Small intestine (tissue), 7 donors: ENCODE results near the gene GRAMD1A. TPM values are rescaled to one million over a fixed set of nuclear protein-coding genes. Genes with fewer than 3 reads are reported as not detected.
"Not testable (repeated sequence)": the region's sequence is repeated elsewhere in the genome, so short reads cannot be mapped to it uniquely, and the experiment has no call there.

Experiments used
- DNase-seq, 2 donors: peaks; one replicate each; pipeline versions ENCODE4 v3.0.0 to v3.0.0-alpha.2; 2013
- FAIRE-seq: peaks from 2 replicates; lab custom pipeline; 2012; peaks lifted over from hg19 to GRCh38; lab: Jason Lieb, UNC
- H3K27ac ChIP-seq, 3 donors: one replicate each; pipeline ENCODE4 v1.5.1; 2013; ENCODE audit warnings: low read length in 2 of 3, mild to moderate bottlenecking in 2 of 3, control low read depth in 1 of 3, inconsistent platforms in 1 of 3, low read depth in 1 of 3, moderate library complexity in 1 of 3
- H3K27me3 ChIP-seq, 3 donors: one replicate each; pipeline ENCODE4 v1.6.1; 2013; ENCODE audit warnings: low read length in 3 of 3, inconsistent platforms in 1 of 3; ENCODE audit not compliant: control insufficient read depth in 3 of 3, insufficient read depth in 3 of 3
- H3K36me3 ChIP-seq, 3 donors: one replicate each; pipeline ENCODE4 v1.6.1; 2013; ENCODE audit warnings: low read length in 3 of 3, inconsistent platforms in 1 of 3, low read depth in 1 of 3, mild to moderate bottlenecking in 1 of 3, moderate library complexity in 1 of 3; ENCODE audit not compliant: control insufficient read depth in 3 of 3, insufficient read depth in 2 of 3
- H3K4me1 ChIP-seq, 3 donors: one replicate each; pipeline ENCODE4 v1.6.1; 2013; ENCODE audit warnings: low read length in 2 of 3, inconsistent platforms in 1 of 3, low read depth in 1 of 3, mild to moderate bottlenecking in 1 of 3, moderate library complexity in 1 of 3; ENCODE audit not compliant: control insufficient read depth in 3 of 3, insufficient read depth in 2 of 3
- H3K4me3 ChIP-seq, 3 donors: one replicate each; pipeline ENCODE4 v1.5.1; 2013; ENCODE audit warnings: low read length in 3 of 3, control low read depth in 1 of 3, inconsistent platforms in 1 of 3, low read depth in 1 of 3, mild to moderate bottlenecking in 1 of 3, moderate library complexity in 1 of 3
- H3K9me3 ChIP-seq, 2 donors: one replicate each; pipeline ENCODE4 v1.6.1; 2013; ENCODE audit warnings: low read depth in 1 of 2, low read length in 1 of 2; ENCODE audit not compliant: control insufficient read depth in 2 of 2, insufficient read depth in 1 of 2
- WGBS, 3 donors: extraction: QIAGEN DNeasy Blood & Tissue Kit; methylation state at CpG; one replicate each; pipeline ENCODE4 v1.1.7; 2013; 5-methylcytosine and 5-hydroxymethylcytosine counted together
- polyA plus RNA-seq, 4 donors: library from polyadenylated mRNA; stranded (reverse) in 3 of 4; unstranded in 1 of 4; fragments of 200-250 nt in 3 of 4; fragments of 120-200 nt in 1 of 4; gene quantifications; one replicate each; pipeline versions ENCODE4 v1.2.1 to v1.2.3, GENCODE V29; 2013
- donor health status: healthy with polysubstance abuse.
- donor health status: control.
- donor health status: control.
- donor health status: Bipolar disorder and iron deficiency.
- donor health status: healthy.

Gene GRAMD1A
- polyA plus RNA-seq, 4 donors = 2.0 to 47.0 (median 22.3) TPM

DNA sequence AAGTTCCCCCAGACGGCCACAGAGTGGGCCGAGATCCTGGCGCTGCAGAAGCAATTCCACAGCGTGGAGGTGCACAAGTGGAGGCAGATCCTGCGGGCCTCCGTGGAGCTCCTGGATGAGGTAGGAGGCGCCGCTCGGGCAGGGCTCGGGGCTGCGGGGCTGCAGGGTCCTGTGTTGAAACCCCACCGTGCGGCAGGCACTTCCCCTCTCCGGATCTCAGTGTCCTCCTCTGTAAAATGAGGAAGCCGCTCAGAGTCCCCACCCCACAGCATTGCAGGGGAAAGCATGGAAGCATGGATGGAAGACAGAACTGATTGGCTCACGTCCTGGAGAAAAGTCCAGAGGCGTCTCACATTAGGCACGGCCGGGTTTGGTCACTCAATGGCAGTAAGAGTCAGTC, 23.3 kb downstream of the GRAMD1A start:
- H3K27ac ChIP-seq = no peak overlapping the region
- H3K36me3 ChIP-seq = peaks cover 10 to 98% (median 32%) of the 10 kb centered on the region in 3 donors
- H3K9me3 ChIP-seq = no peaks in the 10 kb centered on the region
- no peak overlapping the region for H3K4me3 ChIP-seq
- WGBS, 3 donors = 85 to 92% (median 87%) methylated on average over 18 to 19 of the region's 19 CpGs
- DNase-seq (no peak), FAIRE-seq (no peak)
- no peaks in the 10 kb centered on the region for H3K27me3 ChIP-seq
- H3K4me1 ChIP-seq = no peaks in the 10 kb centered on the region

DNA sequence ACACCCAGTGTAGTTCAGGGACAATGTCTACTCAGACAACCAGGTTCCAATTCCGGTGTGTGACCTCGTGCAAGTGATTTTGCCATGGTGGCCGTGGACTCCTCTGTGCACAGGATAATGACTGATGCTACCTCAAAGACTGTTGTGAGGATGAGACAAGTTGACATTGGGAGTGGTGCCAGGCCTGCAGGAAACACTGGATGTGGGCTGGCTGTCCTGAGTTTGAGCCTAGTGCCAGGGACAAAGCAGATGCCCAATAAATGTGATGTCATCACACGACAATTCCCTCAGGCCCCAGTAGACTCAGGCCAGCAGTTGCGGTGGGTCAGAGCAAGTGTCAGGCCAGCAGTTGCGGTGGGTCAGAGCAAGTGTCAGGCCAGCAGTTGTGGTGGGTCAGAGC, 24.0 kb downstream of the GRAMD1A start:
- no peak for DNase-seq
- peaks cover 0 to under 1% (median 0%) of the 10 kb centered on the region in 3 donors for H3K27me3 ChIP-seq
- no peak overlapping the region for H3K4me3 ChIP-seq
- FAIRE-seq = no peak
- H3K27ac ChIP-seq = no peak overlapping the region
- WGBS, 3 donors = 84 to 88% (median 88%) methylated on average over 6 of the region's 6 CpGs
- no peaks in the 10 kb centered on the region for H3K9me3 ChIP-seq
- H3K36me3 ChIP-seq = peaks cover 8 to 92% (median 32%) of the 10 kb centered on the region in 3 donors
- no peaks in the 10 kb centered on the region for H3K4me1 ChIP-seq

DNA sequence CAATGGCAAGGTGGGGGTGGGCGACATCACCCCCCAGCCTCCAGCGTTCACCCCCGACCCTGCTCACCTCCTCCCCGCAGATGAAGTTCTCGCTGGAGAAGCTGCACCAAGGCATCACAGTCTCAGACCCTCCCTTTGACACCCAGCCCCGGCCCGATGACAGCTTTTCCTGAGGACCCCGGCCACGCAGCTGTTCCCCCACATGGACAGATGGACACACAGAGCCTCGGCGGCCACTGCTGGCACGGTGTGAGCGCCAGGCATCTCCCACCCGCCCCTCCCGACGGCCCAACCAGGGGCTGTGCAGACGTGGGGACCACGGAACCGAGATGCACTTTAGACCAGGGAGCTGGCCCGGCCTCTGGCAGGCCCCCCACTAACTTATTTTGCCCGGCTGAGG, 25.8 kb downstream of the GRAMD1A start:
- DNase-seq = no peak
- FAIRE-seq = no peak
- H3K27me3 ChIP-seq = peaks cover 0 to 11% (median 6%) of the 10 kb centered on the region in 3 donors
- 88 to 92% (median 91%) methylated on average over 18 to 21 of the region's 21 CpGs for WGBS, 3 donors
- H3K27ac ChIP-seq = no peak overlapping the region
- peaks cover 8 to 73% (median 24%) of the 10 kb centered on the region in 3 donors for H3K36me3 ChIP-seq
- H3K4me1 ChIP-seq = peaks cover 0 to 5% (median 3%) of the 10 kb centered on the region in 3 donors
- H3K9me3 ChIP-seq = no peaks in the 10 kb centered on the region
- no peak overlapping the region for H3K4me3 ChIP-seq

DNA sequence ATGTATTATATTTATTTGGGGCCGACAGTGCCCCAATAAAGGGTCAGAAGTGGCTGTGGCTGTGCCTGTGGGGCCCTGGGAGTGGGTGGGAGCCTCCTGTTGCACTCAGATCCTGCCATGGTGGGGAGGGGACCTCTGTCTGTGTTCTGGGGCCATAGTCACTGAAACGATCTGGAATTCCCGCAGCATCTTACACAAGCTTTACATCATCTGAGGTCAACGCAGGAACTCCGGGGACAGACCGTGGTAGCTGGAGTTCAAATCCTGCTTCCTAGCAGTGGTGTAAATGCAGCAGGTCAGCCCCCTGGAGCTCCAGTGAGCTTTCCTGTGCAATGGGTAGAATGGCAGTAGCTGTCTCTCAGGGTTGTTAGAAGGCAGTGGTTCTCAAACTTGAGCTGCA, 26.3 kb downstream of the GRAMD1A start:
- Histone ChIP-seq H3K27ac (no peak overlapping the region), H3K4me1 (peaks cover 0 to 5% (median 3%) of the 10 kb centered on the region in 3 donors), H3K9me3 (no peaks in the 10 kb centered on the region), H3K27me3 (peaks cover 0 to 15% (median 7%) of the 10 kb centered on the region in 3 donors), H3K4me3 (no peak overlapping the region), H3K36me3 (peaks cover 8 to 68% (median 24%) of the 10 kb centered on the region in 3 donors)
- DNase-seq (no peak), FAIRE-seq (no peak)
- 80 to 92% (median 82%) methylated on average over 6 of the region's 6 CpGs for WGBS, 3 donors

DNA sequence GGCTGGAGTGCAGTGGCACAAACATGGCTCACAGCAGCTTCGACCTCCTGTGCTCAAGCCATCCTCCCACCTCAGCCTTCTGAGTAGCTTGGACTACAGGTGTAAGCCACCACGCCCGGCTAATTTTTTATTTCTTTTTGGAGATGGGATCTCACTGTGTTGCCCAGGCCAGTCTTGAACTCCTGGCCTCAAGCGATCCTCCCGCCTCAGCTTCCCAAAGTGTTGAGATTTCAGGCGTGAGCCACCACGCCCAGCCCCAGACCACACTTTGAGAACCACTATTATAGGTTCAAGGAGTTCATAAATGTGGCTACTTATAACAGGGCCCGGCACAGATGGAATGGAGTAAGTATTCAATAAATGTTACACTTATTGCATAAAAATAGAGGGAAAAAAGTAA, 26.9 kb downstream of the GRAMD1A start:
- Histone ChIP-seq H3K4me3 (no peak overlapping the region), H3K9me3 (no peaks in the 10 kb centered on the region), H3K27me3 (peaks cover 0 to 21% (median 7%) of the 10 kb centered on the region in 3 donors), H3K36me3 (peaks cover 5 to 62% (median 21%) of the 10 kb centered on the region in 3 donors), H3K27ac (no peak overlapping the region), H3K4me1 (peaks cover 0 to 5% (median 3%) of the 10 kb centered on the region in 3 donors)
- FAIRE-seq (no peak), DNase-seq (no peak)
- WGBS, 3 donors = 87 to 89% (median 89%) methylated on average over 8 of the region's 8 CpGs

DNA sequence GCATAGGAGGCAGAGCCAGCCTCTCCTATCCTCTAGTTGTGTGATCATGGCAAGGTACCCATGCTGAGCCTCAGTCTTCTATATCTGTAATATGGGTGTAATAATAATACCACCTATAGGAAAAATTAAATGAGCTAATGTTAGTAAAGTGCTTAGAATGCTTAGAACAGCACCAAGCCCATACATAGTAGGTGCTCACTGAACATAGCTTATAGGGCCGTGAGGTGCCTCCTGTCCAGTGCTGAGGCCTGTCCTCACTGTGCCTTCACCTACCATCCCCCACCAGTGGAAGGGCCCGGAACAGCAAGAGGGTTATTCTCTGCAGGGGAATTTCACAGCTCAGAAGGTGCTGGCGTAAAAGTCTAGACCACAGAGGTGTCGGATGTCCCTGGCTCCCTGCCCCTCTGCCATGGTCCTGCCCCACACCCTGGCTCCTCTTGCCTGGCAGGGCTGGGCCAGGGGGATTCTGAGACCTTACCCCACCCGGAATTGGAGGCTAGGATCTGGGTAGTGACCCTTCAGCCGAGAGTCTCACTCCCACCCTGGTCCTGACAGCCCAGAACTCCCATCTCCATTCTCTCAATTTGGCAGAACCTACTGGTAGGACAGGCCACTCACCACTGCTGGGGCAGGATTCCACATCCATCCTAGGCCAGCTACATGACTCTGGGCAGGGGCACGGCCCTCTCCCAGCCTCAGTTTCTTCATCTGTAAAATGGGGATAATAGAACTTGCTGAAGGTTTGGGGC, 27.9 kb downstream of the GRAMD1A start:
- no peak overlapping the region for H3K4me3 ChIP-seq
- H3K9me3 ChIP-seq = no peaks in the 10 kb centered on the region
- H3K27me3 ChIP-seq = peaks cover 0 to 30% (median 7%) of the 10 kb centered on the region in 3 donors
- peaks cover 0 to 52% (median 15%) of the 10 kb centered on the region in 3 donors for H3K36me3 ChIP-seq
- peaks cover 0 to 5% (median 3%) of the 10 kb centered on the region in 3 donors for H3K4me1 ChIP-seq
- 72 to 88% (median 82%) methylated on average over 7 of the region's 7 CpGs for WGBS, 3 donors
- no peak overlapping the region for H3K27ac ChIP-seq
- DNase-seq (no peak), FAIRE-seq (no peak)

DNA sequence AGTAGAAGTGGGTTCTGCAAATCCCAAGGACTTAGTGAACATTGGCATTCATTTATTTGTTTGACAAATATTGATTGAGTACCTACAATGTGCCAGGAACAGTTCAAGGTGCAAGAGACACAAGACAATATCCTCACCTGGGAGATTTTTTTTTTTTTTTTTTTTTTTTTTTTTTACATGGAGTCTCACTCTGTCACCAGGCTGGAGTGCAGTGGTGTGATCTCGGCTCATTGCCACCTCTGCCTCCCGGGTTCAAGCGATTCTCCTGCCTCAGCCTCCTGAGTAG, 28.4 kb downstream of the GRAMD1A start:
- H3K27ac ChIP-seq, H3K9me3 ChIP-seq, FAIRE-seq, H3K4me1 ChIP-seq, DNase-seq, H3K4me3 ChIP-seq: not testable (repeated sequence)
- 59 to 81% (median 62%) methylated on average over 3 of the region's 3 CpGs for WGBS, 3 donors
- Histone ChIP-seq H3K36me3 (peaks cover 0 to 47% (median 12%) of the 10 kb centered on the region in 3 donors), H3K27me3 (peaks cover 0 to 35% (median 7%) of the 10 kb centered on the region in 3 donors)

DNA sequence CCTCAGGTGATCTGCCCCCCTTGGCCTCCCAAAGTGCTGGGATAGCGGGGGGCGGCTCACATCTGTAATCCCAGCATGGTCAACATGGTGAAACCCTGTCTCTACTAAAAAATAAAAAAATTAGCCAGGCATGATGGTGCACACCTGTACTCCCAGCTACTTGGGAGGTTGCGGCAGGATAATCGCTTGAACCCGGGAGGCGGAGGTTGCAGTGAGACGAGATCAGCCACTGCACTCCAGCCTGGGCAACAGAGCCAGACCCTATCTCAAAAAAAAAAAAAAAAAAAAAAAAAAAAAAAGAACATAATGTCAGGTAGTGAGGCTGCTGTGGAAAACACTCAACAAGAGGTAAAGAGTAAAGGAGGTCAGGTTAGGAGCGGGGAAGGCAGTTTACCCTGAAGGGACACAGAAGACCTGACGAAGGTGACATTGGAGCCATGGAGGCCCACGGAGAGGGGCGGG, 29.2 kb downstream of the GRAMD1A start:
- H3K27ac ChIP-seq, FAIRE-seq, H3K4me1 ChIP-seq, H3K9me3 ChIP-seq, H3K4me3 ChIP-seq, DNase-seq: not testable (repeated sequence)
- WGBS, 3 donors = 55 to 72% (median 63%) methylated on average over 11 of the region's 11 CpGs
- Histone ChIP-seq H3K27me3 (peaks cover 0 to 36% (median 7%) of the 10 kb centered on the region in 3 donors), H3K36me3 (peaks cover 0 to 40% (median 7%) of the 10 kb centered on the region in 3 donors)
